ENCODE results near the gene EMC10. TPM values are rescaled to one million over a fixed set of nuclear protein-coding genes. Genes with fewer than 3 reads are reported as not detected.

The EMC10 gene
- total and polyA plus RNA-seq, 12 donors: 39.4 to 216 (median 123) TPM

GRCh38 chr19:50475736-50476223 lies 527 bp upstream of the EMC10 start:
- Histone ChIP-seq H3K27me3 (no peaks in the 10 kb centered on the region), H3K9me3 (replicated peaks in 1 of 3) (no peaks in the 10 kb centered on the region), H3K27ac (peak overlapping the region in 2 of 5 donors; percentile 45 to 81), H3K4me3 (peak overlapping the region in 1 of 4 donors; percentile 68), H3K36me3 (replicated peaks in 1 of 2) (peaks cover 0 to 29% of the 10 kb centered on the region in 2 donors), H3K4me1 (replicated peaks in 1 of 2) (peaks cover 9 to 12% of the 10 kb centered on the region in 2 donors)
- peak in 1 of 6 experiments; percentile 14 for TF ChIP-seq CTCF (IDR thresholded peaks at IDR 0.05)
- no peak for TF ChIP-seq POLR2A (IDR thresholded peaks at IDR 0.05)
- DNase-seq: no peak
- intact Hi-C loops (cut with DNase I): no loop called here
- 66 to 80% (median 72%) methylated on average over 21 to 29 of the region's 29 CpGs for WGBS, 4 donors

- H3K27ac ChIP-seq: peak overlapping the region in 3 of 5 donors; percentile 36 to 87 (median 81)
- H3K36me3 ChIP-seq (replicated peaks in 1 of 2): peaks cover 0 to 39% of the 10 kb centered on the region in 2 donors
- no peak for TF ChIP-seq CTCF (IDR thresholded peaks at IDR 0.05)
- no peak for TF ChIP-seq POLR2A (IDR thresholded peaks at IDR 0.05)
- H3K27me3 ChIP-seq: no peaks in the 10 kb centered on the region
- DNase-seq: no peak
- WGBS, 4 donors: 20 to 39% (median 25%) methylated on average over 10 to 20 of the region's 20 CpGs
- H3K4me1 ChIP-seq (replicated peaks in 1 of 2): peaks cover 9 to 12% of the 10 kb centered on the region in 2 donors
- intact Hi-C loops (cut with DNase I): no loop called here
- H3K4me3 ChIP-seq: peak overlapping the region in 3 of 4 donors; percentile 47 to 71 (median 68)
- no peaks in the 10 kb centered on the region for H3K9me3 ChIP-seq (replicated peaks in 1 of 3)
Observed at GRCh38 chr19:50476907-50477238, 566 bp downstream of the EMC10 start.

GRCh38 chr19:50477751-50478515 lies 1.6 kb downstream of the EMC10 start:
- 96 to 97% (median 96%) methylated on average over 11 to 17 of the region's 17 CpGs for WGBS, 4 donors
- no peak overlapping the region for H3K4me3 ChIP-seq

More at GRCh38 chr19:50477751-50478515, 1.6 kb downstream of the EMC10 start:
- TF ChIP-seq CTCF (IDR thresholded peaks at IDR 0.05): no peak
- TF ChIP-seq POLR2A (IDR thresholded peaks at IDR 0.05): no peak
- intact Hi-C loops (cut with DNase I): no loop called here
- H3K9me3 ChIP-seq (replicated peaks in 1 of 3): no peaks in the 10 kb centered on the region
- no peak overlapping the region for H3K27ac ChIP-seq
- H3K27me3 ChIP-seq: no peaks in the 10 kb centered on the region
- no peak for DNase-seq
- H3K4me1 ChIP-seq (replicated peaks in 1 of 2): peaks cover 9 to 12% of the 10 kb centered on the region in 2 donors
- peaks cover 0 to 42% of the 10 kb centered on the region in 2 donors for H3K36me3 ChIP-seq (replicated peaks in 1 of 2)

Data from adrenal gland (tissue), 12 donors.